ENCODE measurements around the gene EFCAB12. TPM values are rescaled to one million over a fixed set of nuclear protein-coding genes. Genes with fewer than 3 reads are reported as not detected.

EFCAB12 gene
- total and polyA plus RNA-seq, 10 of the 15 experiments (the other 5 are each of a cell fraction or from before 2014, with no cell fraction given), result 0.02 to 0.85 (median 0.33) TPM

DNA sequence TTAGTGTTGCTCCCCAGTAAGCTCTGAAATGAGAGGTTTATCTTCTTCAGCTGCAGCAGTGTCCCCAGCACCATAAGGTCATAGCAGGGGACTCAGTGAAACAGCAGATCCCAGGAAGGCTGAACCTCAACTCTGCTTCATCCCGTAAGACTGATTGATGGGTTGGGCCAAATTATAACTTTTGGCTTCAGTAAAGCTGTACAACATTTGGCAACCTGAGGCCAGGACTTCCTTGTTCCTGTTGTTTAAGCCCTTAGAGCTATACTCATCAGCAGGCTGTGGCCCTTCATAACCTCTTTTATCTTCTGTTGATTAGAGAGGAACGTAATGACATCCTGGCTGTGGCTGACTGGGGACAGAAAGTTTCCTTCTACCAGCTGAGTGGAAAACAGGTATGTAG is 40.6 kb upstream of the EFCAB12 start:
- WGBS (ENCODE audit: insufficient coverage, insufficient replicate concordance, low lambda C conversion rate, missing lambda C conversion rate), result 100% methylated on average over 2 of the region's 2 CpGs
- Histone ChIP-seq H3K27me3 (replicated peaks in 1 of 2; ENCODE audit: control insufficient read depth in 2 of 2, insufficient read depth in 2 of 2, low read length in 1 of 2) (no peaks in the 10 kb centered on the region), H3K9ac (ENCODE audit: control insufficient read depth, insufficient read depth, low read length) (no peak overlapping the region), H3K4me1 (ENCODE audit: control insufficient read depth, insufficient read depth, low read length) (no peaks in the 10 kb centered on the region), H2AFZ (ENCODE audit: control insufficient read depth, low read depth, low read length) (no peak overlapping the region), H3K4me2 (ENCODE audit: control insufficient read depth, insufficient read depth) (no peak overlapping the region), H3K79me2 (ENCODE audit: control insufficient read depth, insufficient read depth, low read length) (no peaks in the 10 kb centered on the region), H3K4me3 (no peak overlapping the region), H3K36me3 (ENCODE audit: control insufficient read depth in 2 of 2, insufficient read depth in 2 of 2, low read length in 1 of 2) (no peaks in the 10 kb centered on the region; a peak in 1 of 4 replicates), H3K9me3 (replicated peaks; ENCODE audit: control insufficient read depth, insufficient read depth, low read length) (no peaks in the 10 kb centered on the region), H4K20me1 (ENCODE audit: control insufficient read depth, insufficient read depth) (no peaks in the 10 kb centered on the region), H3K27ac (ENCODE audit: control insufficient read depth, insufficient read depth) (no peak overlapping the region)
- no peak for DNase-seq (ENCODE audit: low read depth, low spot score)
- ChIA-PET POLR2A (no interaction called here), RAD21 (ENCODE audit: unreplicated experiment) (no interaction called here), SMC1A (ENCODE audit: uncharacterized antibody, unreplicated experiment) (interaction anchor here (1.2 to 1.9 kb wide), 4 partner anchors 12 to 86 kb away, joined by 3 to 4 read pairs (median 4); no protein-coding TSS in a partner anchor), CTCF (interaction anchor here (0.6 to 1.8 kb wide), 4 partner anchors 13 to 473 kb away, joined by 3 to 4 read pairs (median 3); no protein-coding TSS in a partner anchor)
- TF ChIP-seq TARDBP (IDR thresholded peaks at IDR 0.05; ENCODE audit: borderline replicate concordance) (no peak), KDM1A (IDR thresholded peaks at IDR 0.05; ENCODE audit: borderline replicate concordance) (no peak), POLR2AphosphoS2 (IDR thresholded peaks at IDR 0.05; ENCODE audit: low read depth, low read length) (no peak), RUNX3 (IDR thresholded peaks at IDR 0.05; ENCODE audit: low read length) (no peak)
- BruUV-seq (replicated peaks), result no TSS peak
- in situ Hi-C loops (cut with MboI) (no loop called here), intact Hi-C loops (cut with micrococcal nuclease; ENCODE audit: unreplicated experiment) (no loop called here)
- FAIRE-seq, result no peak
- no peak for ATAC-seq

GRCh38 chr3:129467932-129468331 is 39.5 kb upstream of the EFCAB12 start:
- ChIA-PET CTCF (no interaction called here), POLR2A (no interaction called here), SMC1A (ENCODE audit: uncharacterized antibody, unreplicated experiment) (no interaction called here), RAD21 (ENCODE audit: unreplicated experiment) (no interaction called here)
- Histone ChIP-seq H3K9me3 (replicated peaks; ENCODE audit: control insufficient read depth, insufficient read depth, low read length) (no peaks in the 10 kb centered on the region), H3K36me3 (ENCODE audit: control insufficient read depth in 2 of 2, insufficient read depth in 2 of 2, low read length in 1 of 2) (no peaks in the 10 kb centered on the region; a peak in 1 of 4 replicates), H3K79me2 (ENCODE audit: control insufficient read depth, insufficient read depth, low read length) (no peaks in the 10 kb centered on the region), H4K20me1 (ENCODE audit: control insufficient read depth, insufficient read depth) (no peaks in the 10 kb centered on the region), H3K27me3 (replicated peaks in 1 of 2; ENCODE audit: control insufficient read depth in 2 of 2, insufficient read depth in 2 of 2, low read length in 1 of 2) (no peaks in the 10 kb centered on the region), H2AFZ (ENCODE audit: control insufficient read depth, low read depth, low read length) (no peak overlapping the region), H3K4me2 (ENCODE audit: control insufficient read depth, insufficient read depth) (no peak overlapping the region), H3K4me3 (no peak overlapping the region), H3K9ac (ENCODE audit: control insufficient read depth, insufficient read depth, low read length) (no peak overlapping the region), H3K4me1 (ENCODE audit: control insufficient read depth, insufficient read depth, low read length) (no peaks in the 10 kb centered on the region), H3K27ac (ENCODE audit: control insufficient read depth, insufficient read depth) (no peak overlapping the region)
- WGBS (ENCODE audit: insufficient coverage, insufficient replicate concordance, low lambda C conversion rate, missing lambda C conversion rate), result 93% methylated on average over 1 of the region's 1 CpG
- intact Hi-C loops (cut with micrococcal nuclease; ENCODE audit: unreplicated experiment) (no loop called here), in situ Hi-C loops (cut with MboI) (no loop called here)
- BruUV-seq (replicated peaks), result no TSS peak
- no peak for DNase-seq (ENCODE audit: low read depth, low spot score)
- ATAC-seq, result no peak
- no peak for FAIRE-seq
- TF ChIP-seq NFYA (IDR thresholded peaks at IDR 0.05; ENCODE audit: borderline replicate concordance, low read depth, low read length) (no peak), BCLAF1 (IDR thresholded peaks at IDR 0.05) (no peak), IRF5 (IDR thresholded peaks at IDR 0.05; ENCODE audit: borderline replicate concordance) (no peak), LARP7 (IDR thresholded peaks at IDR 0.05) (no peak), ZZZ3 (IDR thresholded peaks at IDR 0.05; ENCODE audit: control insufficient read depth, insufficient read length, low read depth) (no peak), FOS (IDR thresholded peaks at IDR 0.05; ENCODE audit: borderline replicate concordance, extremely low read depth, insufficient read length) (no peak), ASH2L (IDR thresholded peaks at IDR 0.05; ENCODE audit: borderline replicate concordance, low read depth) (no peak), MEF2B (IDR thresholded peaks at IDR 0.05; ENCODE audit: partially characterized antibody, poor library complexity, severe bottlenecking) (no peak), POU2F2 (IDR thresholded peaks at IDR 0.05; ENCODE audit: borderline replicate concordance, low read depth, low read length) (no peak)
- TF ChIP-seq, protein P1, sequence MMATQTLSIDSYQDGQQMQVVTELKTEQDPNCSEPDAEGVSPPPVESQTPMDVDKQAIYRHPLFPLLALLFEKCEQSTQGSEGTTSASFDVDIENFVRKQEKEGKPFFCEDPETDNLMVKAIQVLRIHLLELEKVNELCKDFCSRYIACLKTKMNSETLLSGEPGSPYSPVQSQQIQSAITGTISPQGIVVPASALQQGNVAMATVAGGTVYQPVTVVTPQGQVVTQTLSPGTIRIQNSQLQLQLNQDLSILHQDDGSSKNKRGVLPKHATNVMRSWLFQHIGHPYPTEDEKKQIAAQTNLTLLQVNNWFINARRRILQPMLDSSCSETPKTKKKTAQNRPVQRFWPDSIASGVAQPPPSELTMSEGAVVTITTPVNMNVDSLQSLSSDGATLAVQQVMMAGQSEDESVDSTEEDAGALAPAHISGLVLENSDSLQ (IDR thresholded peaks at IDR 0.05), result no peak

All from GM12878 (cell line).